A673 (cell line): ENCODE results near the gene ACOX3.

Experiments used
- CTCF ChIP-seq: fragments of 300-800, 200-600 bp; sonication (generic); conservative IDR thresholded peaks from 2 replicates; pipeline ENCODE4 v1.5.1; 2017; ENCODE audit warnings: low read depth, mild to moderate bottlenecking, antibody characterized with exemption, low read length, moderate library complexity, mixed read lengths
- EZH2 ChIP-seq: fragments of 200-600 bp; sonication (generic); IDR thresholded peaks from 2 replicates; pipeline ENCODE4 v1.6.1; 2017; ENCODE audit warnings: borderline replicate concordance, low read depth, mild to moderate bottlenecking, mixed read lengths, antibody characterized with exemption, low read length; ENCODE audit not compliant: poor library complexity, severe bottlenecking

GRCh38 chr4:8388528-8388870 is 52.0 kb downstream of the ACOX3 start:
- TF ChIP-seq EZH2: no peak
- no peak for TF ChIP-seq CTCF
